Measurements from ENCODE around the gene GRM8.

The GRM8 gene

DNA sequence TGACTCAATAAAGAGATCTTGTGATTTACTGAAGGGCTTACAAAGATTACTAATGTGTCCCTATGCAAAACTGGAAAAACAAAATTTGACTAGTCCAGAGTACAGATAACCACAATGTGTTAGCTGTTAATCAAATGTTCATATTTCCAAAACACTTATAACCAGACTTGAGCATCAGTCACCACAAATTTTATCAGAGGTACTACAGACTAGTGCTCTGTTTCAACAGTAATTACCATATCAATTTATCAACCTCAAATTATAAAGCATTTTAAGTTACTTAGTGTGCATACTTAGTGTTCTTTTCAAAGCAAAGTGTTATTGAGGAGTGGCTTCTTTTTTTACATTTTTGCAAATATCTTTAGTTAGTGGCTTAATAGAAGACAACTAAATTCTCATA, 765.9 kb downstream of the GRM8 start:
- H3K27ac ChIP-seq (ENCODE audit: low read depth, low read length): no peak overlapping the region
- H3K36me3 ChIP-seq (ENCODE audit: control insufficient read depth, low read length): no peaks in the 10 kb centered on the region

DNA sequence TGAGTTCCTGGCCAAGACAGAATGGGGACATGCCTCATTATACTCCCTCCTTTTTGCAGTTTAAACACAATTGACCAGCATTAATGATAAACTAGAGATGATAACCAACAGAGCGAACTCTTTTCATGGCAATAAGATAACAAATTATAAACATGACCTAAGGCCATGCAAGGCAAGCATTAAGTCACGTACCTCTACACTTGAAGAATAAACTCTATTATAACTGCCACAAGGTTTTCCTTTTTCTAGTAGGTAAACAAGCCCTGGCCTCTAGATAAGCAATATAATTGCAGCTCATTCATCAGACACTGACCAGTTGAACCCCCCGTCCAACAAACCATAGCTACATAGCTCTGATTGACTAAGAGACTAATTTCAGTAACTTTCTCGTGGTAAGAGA, 767.0 kb downstream of the GRM8 start:
- H3K27me3 ChIP-seq (ENCODE audit: control insufficient read depth, low read length): no peaks in the 10 kb centered on the region
- H3K4me3 ChIP-seq (ENCODE audit: low read length): no peak overlapping the region
- no peaks in the 10 kb centered on the region for H3K9me2 ChIP-seq (replicated peaks; ENCODE audit: control insufficient read depth, low read length)
- H3K27ac ChIP-seq (ENCODE audit: low read depth, low read length): no peak overlapping the region
- TF ChIP-seq, protein P1, sequence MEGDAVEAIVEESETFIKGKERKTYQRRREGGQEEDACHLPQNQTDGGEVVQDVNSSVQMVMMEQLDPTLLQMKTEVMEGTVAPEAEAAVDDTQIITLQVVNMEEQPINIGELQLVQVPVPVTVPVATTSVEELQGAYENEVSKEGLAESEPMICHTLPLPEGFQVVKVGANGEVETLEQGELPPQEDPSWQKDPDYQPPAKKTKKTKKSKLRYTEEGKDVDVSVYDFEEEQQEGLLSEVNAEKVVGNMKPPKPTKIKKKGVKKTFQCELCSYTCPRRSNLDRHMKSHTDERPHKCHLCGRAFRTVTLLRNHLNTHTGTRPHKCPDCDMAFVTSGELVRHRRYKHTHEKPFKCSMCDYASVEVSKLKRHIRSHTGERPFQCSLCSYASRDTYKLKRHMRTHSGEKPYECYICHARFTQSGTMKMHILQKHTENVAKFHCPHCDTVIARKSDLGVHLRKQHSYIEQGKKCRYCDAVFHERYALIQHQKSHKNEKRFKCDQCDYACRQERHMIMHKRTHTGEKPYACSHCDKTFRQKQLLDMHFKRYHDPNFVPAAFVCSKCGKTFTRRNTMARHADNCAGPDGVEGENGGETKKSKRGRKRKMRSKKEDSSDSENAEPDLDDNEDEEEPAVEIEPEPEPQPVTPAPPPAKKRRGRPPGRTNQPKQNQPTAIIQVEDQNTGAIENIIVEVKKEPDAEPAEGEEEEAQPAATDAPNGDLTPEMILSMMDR (IDR thresholded peaks at IDR 0.05; ENCODE audit: low read depth, low read length, poor library complexity, severe bottlenecking): no peak
- no peak for TF ChIP-seq EZH2phosphoT487 (IDR thresholded peaks at IDR 0.05; ENCODE audit: borderline replicate concordance, low read length)
- no peaks in the 10 kb centered on the region for H3K36me3 ChIP-seq (ENCODE audit: control insufficient read depth, low read length)
- no peaks in the 10 kb centered on the region for H4K20me1 ChIP-seq (ENCODE audit: control insufficient read depth, insufficient read depth, low read depth, low read length)
- H3F3A ChIP-seq (ENCODE audit: control insufficient read depth, insufficient read depth): no peaks in the 10 kb centered on the region
- no peaks in the 10 kb centered on the region for H3K4me1 ChIP-seq (ENCODE audit: control insufficient read depth, low read length)
- no peaks in the 10 kb centered on the region for H3K9me3 ChIP-seq (ENCODE audit: control insufficient read depth, insufficient read depth, low read length)
- no peak overlapping the region for H3K4me2 ChIP-seq (ENCODE audit: low read length)
- no peaks in the 10 kb centered on the region for H3K79me2 ChIP-seq (ENCODE audit: control insufficient read depth, low read length)

More for the DNA sequence above, 765.9 kb downstream of the GRM8 start:
- no peaks in the 10 kb centered on the region for H3K79me2 ChIP-seq (ENCODE audit: control insufficient read depth, low read length)
- no peak for TF ChIP-seq EZH2phosphoT487 (IDR thresholded peaks at IDR 0.05; ENCODE audit: borderline replicate concordance, low read length)
- TF ChIP-seq, protein P1 (IDR thresholded peaks at IDR 0.05; ENCODE audit: low read depth, low read length, poor library complexity, severe bottlenecking): no peak
- no peaks in the 10 kb centered on the region for H3K27me3 ChIP-seq (ENCODE audit: control insufficient read depth, low read length)
- H4K20me1 ChIP-seq (ENCODE audit: control insufficient read depth, insufficient read depth, low read depth, low read length): no peaks in the 10 kb centered on the region
- H3K4me2 ChIP-seq (ENCODE audit: low read length): no peak overlapping the region
- H3K4me1 ChIP-seq (ENCODE audit: control insufficient read depth, low read length): no peaks in the 10 kb centered on the region
- H3K9me2 ChIP-seq (replicated peaks; ENCODE audit: control insufficient read depth, low read length): no peaks in the 10 kb centered on the region
- H3F3A ChIP-seq (ENCODE audit: control insufficient read depth, insufficient read depth): no peaks in the 10 kb centered on the region
- H3K9me3 ChIP-seq (ENCODE audit: control insufficient read depth, insufficient read depth, low read length): no peaks in the 10 kb centered on the region
- no peak overlapping the region for H3K4me3 ChIP-seq (ENCODE audit: low read length)

DNA sequence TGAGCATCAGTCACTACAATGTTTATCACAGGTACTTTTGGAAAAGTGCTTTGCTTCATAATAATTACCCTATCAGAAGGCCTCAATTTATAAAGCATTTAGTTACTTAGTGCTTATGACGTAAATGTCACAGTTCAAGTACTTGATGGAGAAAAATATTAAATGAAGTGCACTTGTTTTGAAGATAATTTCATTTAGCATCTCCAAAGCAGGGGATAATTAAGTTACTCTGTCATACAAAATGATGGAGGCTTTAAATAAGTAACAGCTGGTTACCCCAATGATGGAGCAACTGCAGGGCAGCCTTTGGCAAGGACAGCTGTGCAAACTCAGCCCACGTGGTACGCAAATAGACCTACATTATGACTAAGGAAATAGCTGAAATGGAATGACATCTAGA, 768.8 kb downstream of the GRM8 start:
- Histone ChIP-seq H3K9me3 (ENCODE audit: control insufficient read depth, insufficient read depth, low read length) (no peaks in the 10 kb centered on the region), H3K27ac (ENCODE audit: low read depth, low read length) (no peak overlapping the region), H3K79me2 (ENCODE audit: control insufficient read depth, low read length) (no peaks in the 10 kb centered on the region), H3K36me3 (ENCODE audit: control insufficient read depth, low read length) (no peaks in the 10 kb centered on the region), H3K4me2 (ENCODE audit: low read length) (no peak overlapping the region), H3F3A (ENCODE audit: control insufficient read depth, insufficient read depth) (no peaks in the 10 kb centered on the region), H3K27me3 (ENCODE audit: control insufficient read depth, low read length) (no peaks in the 10 kb centered on the region), H3K9me2 (replicated peaks; ENCODE audit: control insufficient read depth, low read length) (no peaks in the 10 kb centered on the region), H3K4me1 (ENCODE audit: control insufficient read depth, low read length) (no peaks in the 10 kb centered on the region), H3K4me3 (ENCODE audit: low read length) (no peak overlapping the region), H4K20me1 (ENCODE audit: control insufficient read depth, insufficient read depth, low read depth, low read length) (no peaks in the 10 kb centered on the region)
- TF ChIP-seq EZH2phosphoT487 (IDR thresholded peaks at IDR 0.05; ENCODE audit: borderline replicate concordance, low read length): no peak
- TF ChIP-seq, protein P1 (IDR thresholded peaks at IDR 0.05; ENCODE audit: low read depth, low read length, poor library complexity, severe bottlenecking): no peak

DNA sequence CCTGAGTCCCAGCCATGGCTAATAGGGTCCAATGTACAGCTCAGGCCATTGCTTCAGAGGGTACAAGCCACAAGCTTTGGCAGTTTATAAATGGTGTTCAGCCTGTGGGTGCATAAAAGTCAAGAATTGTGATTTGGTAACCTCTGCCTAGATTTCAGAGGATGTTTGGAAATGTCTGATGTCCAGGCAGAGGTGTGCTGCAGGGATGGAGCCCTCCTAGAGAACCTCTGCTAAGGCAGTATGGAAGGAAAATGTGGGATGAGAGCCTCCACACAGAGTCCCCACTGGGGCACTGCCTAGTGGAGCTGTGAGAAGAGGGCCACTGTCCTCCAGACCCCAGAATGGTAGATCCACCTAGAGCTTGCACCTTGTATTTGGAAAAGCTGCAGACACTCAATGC, 779.9 kb downstream of the GRM8 start:
- no peaks in the 10 kb centered on the region for H3K9me2 ChIP-seq (replicated peaks; ENCODE audit: control insufficient read depth, low read length)
- TF ChIP-seq EZH2phosphoT487 (IDR thresholded peaks at IDR 0.05; ENCODE audit: borderline replicate concordance, low read length): no peak
- TF ChIP-seq, protein P1 (IDR thresholded peaks at IDR 0.05; ENCODE audit: low read depth, low read length, poor library complexity, severe bottlenecking): no peak
- no peak overlapping the region for H3K27ac ChIP-seq (ENCODE audit: low read depth, low read length)
- H3K27me3 ChIP-seq (ENCODE audit: control insufficient read depth, low read length): no peaks in the 10 kb centered on the region
- no peak overlapping the region for H3K4me3 ChIP-seq (ENCODE audit: low read length)
- peaks cover 20% of the 10 kb centered on the region for H3K9me3 ChIP-seq (ENCODE audit: control insufficient read depth, insufficient read depth, low read length)
- no peaks in the 10 kb centered on the region for H3K79me2 ChIP-seq (ENCODE audit: control insufficient read depth, low read length)
- no peak overlapping the region for H3K4me2 ChIP-seq (ENCODE audit: low read length)
- no peaks in the 10 kb centered on the region for H3K4me1 ChIP-seq (ENCODE audit: control insufficient read depth, low read length)
- H4K20me1 ChIP-seq (ENCODE audit: control insufficient read depth, insufficient read depth, low read depth, low read length): no peaks in the 10 kb centered on the region
- no peaks in the 10 kb centered on the region for H3K36me3 ChIP-seq (ENCODE audit: control insufficient read depth, low read length)
- no peaks in the 10 kb centered on the region for H3F3A ChIP-seq (ENCODE audit: control insufficient read depth, insufficient read depth)
